SU-DHL-6 (cell line): Measurements from ENCODE around the gene MRE11.

Experiments
- CTCF ChIP-seq: fragments of 200-600 bp; sonication (generic); IDR thresholded peaks from one replicate; pipeline ENCODE4 v1.5.1; 2017; ENCODE audit warnings: antibody characterized with exemption, mild to moderate bottlenecking, low read length, moderate library complexity; ENCODE audit not compliant: insufficient read depth, poor library complexity, severe bottlenecking
- EZH2phosphoT487 ChIP-seq: fragments of 200-600 bp; sonication (generic), shearing (Covaris generic); conservative IDR thresholded peaks from 2 replicates; pipeline ENCODE4 v1.6.1; 2018; ENCODE audit warnings: mild to moderate bottlenecking, antibody characterized with exemption, low read length, moderate library complexity, mixed read lengths

GRCh38 chr11:94494126-94494680 lies 559 bp upstream of the MRE11 start:
- TF ChIP-seq CTCF (no peak), EZH2phosphoT487 (no peak)
